Urinary bladder (tissue), 4 donors: Measurements from ENCODE around the gene SNTB2. TPM values are rescaled to one million over a fixed set of nuclear protein-coding genes. Genes with fewer than 3 reads are reported as not detected.
"Not testable (repeated sequence)": the region's sequence is repeated elsewhere in the genome, so short reads cannot be mapped to it uniquely, and the experiment has no call there.

ENCODE experiments used
- DNase-seq: peaks from one replicate; pipeline ENCODE4 v3.0.0-alpha.2; 2015; ENCODE audit errors: extremely low spot score
- H3K27ac ChIP-seq: one replicate; pipeline ENCODE4 v1.5.1; 2013; ENCODE audit warnings: low read depth, mild to moderate bottlenecking, moderate library complexity
- H3K36me3 ChIP-seq: one replicate; pipeline ENCODE4 v1.6.1; 2013; ENCODE audit warnings: mild to moderate bottlenecking, moderate library complexity; ENCODE audit not compliant: insufficient read depth
- H3K4me1 ChIP-seq: one replicate; pipeline ENCODE4 v1.6.1; 2013; ENCODE audit warnings: mild to moderate bottlenecking, moderate library complexity; ENCODE audit not compliant: insufficient read depth
- H3K4me3 ChIP-seq: one replicate; pipeline ENCODE4 v1.5.1; 2013; ENCODE audit warnings: low read depth, low read length
- WGBS: extraction: QIAGEN DNeasy Blood & Tissue Kit; methylation state at CpG from one replicate; pipeline ENCODE4 v1.1.7; 2013; 5-methylcytosine and 5-hydroxymethylcytosine counted together
- polyA plus RNA-seq: library from polyadenylated mRNA; stranded (reverse); fragments of 200-250 nt; gene quantifications from one replicate; pipeline ENCODE4 v1.2.3, GENCODE V29; 2013
- total RNA-seq: library from RNA; depleted of rRNA; stranded (reverse); fragments of >200 nt; gene quantifications from one replicate; pipeline ENCODE4 v1.2.3, GENCODE V29; 2014
- donor health status: healthy with polysubstance abuse.
- donor health status: healthy.

SNTB2 gene
- 53.3 TPM for total RNA-seq
- 12.9 TPM for polyA plus RNA-seq

GRCh38 chr16:69186642-69187445 is at the start of gene SNTB2:
Gene SNTB2, plus strand, starts transcription at chr16:69187164. Its CDS starts 3 bp downstream, at chr16:69187167.
- Histone ChIP-seq H3K4me1 (peaks cover 4% of the 10 kb centered on the region), H3K27ac (peak within 1 kb of the TSS; percentile 89), H3K36me3 (no peaks in the 10 kb centered on the region), H3K4me3 (peak within 1 kb of the TSS; percentile 88)
- under 1% methylated on average over 69 of the region's 69 CpGs for WGBS
- DNase-seq = peak; percentile 72

- Histone ChIP-seq H3K4me1 (no peaks in the 10 kb centered on the region), H3K27ac (no peak overlapping the region), H3K4me3 (no peak overlapping the region), H3K36me3 (peaks cover 5% of the 10 kb centered on the region)
- 84% methylated on average over 2 of the region's 2 CpGs for WGBS
- DNase-seq = no peak
Observed at GRCh38 chr16:69138608-69139007, 48.4 kb upstream of the SNTB2 start.

GRCh38 chr16:69139464-69139863 is 47.5 kb upstream of the SNTB2 start:
- not testable (repeated sequence) for DNase-seq, H3K27ac ChIP-seq, H3K36me3 ChIP-seq, H3K4me1 ChIP-seq, H3K4me3 ChIP-seq
- WGBS = 96% methylated on average over 7 of the region's 7 CpGs

- H3K4me1 ChIP-seq = no peaks in the 10 kb centered on the region
- H3K4me3 ChIP-seq = no peak overlapping the region
- no peak overlapping the region for H3K27ac ChIP-seq
- 89% methylated on average over 5 of the region's 5 CpGs for WGBS
- H3K36me3 ChIP-seq = peaks cover 5% of the 10 kb centered on the region
- DNase-seq = no peak
Observed at GRCh38 chr16:69141014-69141413, 46.0 kb upstream of the SNTB2 start.

- H3K36me3 ChIP-seq = peaks cover 5% of the 10 kb centered on the region
- H3K27ac ChIP-seq = no peak overlapping the region
- H3K4me1 ChIP-seq = no peaks in the 10 kb centered on the region
- WGBS = 91% methylated on average over 4 of the region's 4 CpGs
- no peak for DNase-seq
- no peak overlapping the region for H3K4me3 ChIP-seq
Observed at GRCh38 chr16:69141936-69142335, 45.0 kb upstream of the SNTB2 start.

GRCh38 chr16:69143116-69143515 is 43.8 kb upstream of the SNTB2 start:
- DNase-seq = no peak
- H3K36me3 ChIP-seq = peaks cover 4% of the 10 kb centered on the region
- WGBS = 88% methylated on average over 11 of the region's 11 CpGs

GRCh38 chr16:69145658-69146057 is 41.3 kb upstream of the SNTB2 start:
- DNase-seq = no peak
- H3K4me1 ChIP-seq = no peaks in the 10 kb centered on the region
- H3K27ac ChIP-seq = no peak overlapping the region
- peaks cover 4% of the 10 kb centered on the region for H3K36me3 ChIP-seq
- H3K4me3 ChIP-seq = no peak overlapping the region
- 63% methylated on average over 4 of the region's 4 CpGs for WGBS

More at GRCh38 chr16:69143116-69143515, 43.8 kb upstream of the SNTB2 start:
- no peaks in the 10 kb centered on the region for H3K4me1 ChIP-seq
- no peak overlapping the region for H3K4me3 ChIP-seq
- H3K27ac ChIP-seq = no peak overlapping the region

GRCh38 chr16:69149621-69150020 is 37.3 kb upstream of the SNTB2 start:
- not testable (repeated sequence) for H3K4me3 ChIP-seq, DNase-seq, H3K4me1 ChIP-seq, H3K27ac ChIP-seq, H3K36me3 ChIP-seq
- WGBS = 79% methylated on average over 9 of the region's 9 CpGs

GRCh38 chr16:69150146-69150865 is 36.7 kb upstream of the SNTB2 start:
- 60% methylated on average over 16 of the region's 16 CpGs for WGBS
- no peak overlapping the region for H3K27ac ChIP-seq
- H3K36me3 ChIP-seq = peaks cover 12% of the 10 kb centered on the region
- peak; percentile 65 for DNase-seq
- H3K4me3 ChIP-seq = no peak overlapping the region
- H3K4me1 ChIP-seq = no peaks in the 10 kb centered on the region

GRCh38 chr16:69157196-69157595 is 29.8 kb upstream of the SNTB2 start:
- 82% methylated on average over 3 of the region's 3 CpGs for WGBS
- H3K36me3 ChIP-seq = peaks cover 14% of the 10 kb centered on the region
- H3K27ac ChIP-seq = no peak overlapping the region
- H3K4me1 ChIP-seq = no peaks in the 10 kb centered on the region
- H3K4me3 ChIP-seq = no peak overlapping the region
- no peak for DNase-seq

GRCh38 chr16:69160192-69160591 is 26.8 kb upstream of the SNTB2 start:
- WGBS = 84% methylated on average over 1 of the region's 1 CpG
- Histone ChIP-seq H3K36me3 (peaks cover 11% of the 10 kb centered on the region), H3K4me1 (no peaks in the 10 kb centered on the region), H3K4me3 (no peak overlapping the region), H3K27ac (no peak overlapping the region)
- DNase-seq = no peak

- Histone ChIP-seq H3K4me1 (no peaks in the 10 kb centered on the region), H3K27ac (no peak overlapping the region), H3K36me3 (peaks cover 3% of the 10 kb centered on the region), H3K4me3 (no peak overlapping the region)
- WGBS = 89% methylated on average over 6 of the region's 6 CpGs
- no peak for DNase-seq
Observed at GRCh38 chr16:69165584-69165983, 21.4 kb upstream of the SNTB2 start.

GRCh38 chr16:69166221-69166833 is 20.6 kb upstream of the SNTB2 start:
- no peak for DNase-seq

More at GRCh38 chr16:69166221-69166833, 20.6 kb upstream of the SNTB2 start:
- Histone ChIP-seq H3K27ac (no peak overlapping the region), H3K36me3 (peaks cover 3% of the 10 kb centered on the region), H3K4me1 (no peaks in the 10 kb centered on the region), H3K4me3 (no peak overlapping the region)
- 57% methylated on average over 8 of the region's 8 CpGs for WGBS
